ENCODE measurements around the gene FAM47E.

Gene FAM47E

DNA sequence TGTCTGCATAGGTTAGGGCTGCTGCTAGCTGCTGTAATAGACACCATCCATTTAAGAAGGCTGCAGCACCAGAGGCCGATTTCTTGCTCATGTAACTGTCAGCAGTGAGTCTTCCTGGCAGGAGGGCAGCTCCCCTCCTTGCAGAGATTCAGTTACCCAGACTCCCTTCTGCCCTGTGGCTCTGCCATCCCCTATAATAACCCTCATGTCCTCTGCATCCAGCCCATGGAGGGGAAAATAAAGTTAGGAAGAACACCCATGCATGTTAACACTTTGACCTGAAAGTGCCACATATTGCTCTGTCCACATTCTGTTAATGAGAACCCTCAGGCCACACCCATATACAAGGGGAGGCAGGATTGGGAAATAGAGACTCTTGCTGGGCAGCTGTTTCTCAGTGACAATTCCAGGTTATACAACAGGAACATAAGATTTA, 60.4 kb downstream of the FAM47E start:
- Histone ChIP-seq H3K27ac (ENCODE audit: low read length) (no peak overlapping the region), H3K9ac (ENCODE audit: low read depth, low read length) (no peak overlapping the region), H3K9me3 (ENCODE audit: insufficient read depth, low read length, severe bottlenecking) (no peaks in the 10 kb centered on the region), H3K4me3 (ENCODE audit: low read depth in 1 of 2, low read length in 2 of 2) (no peak overlapping the region), H3K79me2 (ENCODE audit: insufficient read depth, low read length) (no peaks in the 10 kb centered on the region), H4K20me1 (ENCODE audit: insufficient read depth, low read length) (no peaks in the 10 kb centered on the region), H3K36me3 (ENCODE audit: insufficient read depth, low read length) (no peaks in the 10 kb centered on the region), H3K27me3 (ENCODE audit: insufficient read depth, low read length, poor library complexity) (no peaks in the 10 kb centered on the region), H3K4me1 (ENCODE audit: insufficient read depth, low read length) (no peaks in the 10 kb centered on the region), H3K4me2 (ENCODE audit: insufficient read depth, low read length) (no peak overlapping the region), H2AFZ (ENCODE audit: low read depth, low read length) (no peak overlapping the region)
- DNase-seq (no peak), ATAC-seq (ENCODE audit: insufficient read depth, low read depth) (no peak)
- TF ChIP-seq EZH2 (IDR thresholded peaks at IDR 0.05; ENCODE audit: borderline replicate concordance, low read depth, low read length, severe bottlenecking) = no peak
- TF ChIP-seq, protein P1, sequence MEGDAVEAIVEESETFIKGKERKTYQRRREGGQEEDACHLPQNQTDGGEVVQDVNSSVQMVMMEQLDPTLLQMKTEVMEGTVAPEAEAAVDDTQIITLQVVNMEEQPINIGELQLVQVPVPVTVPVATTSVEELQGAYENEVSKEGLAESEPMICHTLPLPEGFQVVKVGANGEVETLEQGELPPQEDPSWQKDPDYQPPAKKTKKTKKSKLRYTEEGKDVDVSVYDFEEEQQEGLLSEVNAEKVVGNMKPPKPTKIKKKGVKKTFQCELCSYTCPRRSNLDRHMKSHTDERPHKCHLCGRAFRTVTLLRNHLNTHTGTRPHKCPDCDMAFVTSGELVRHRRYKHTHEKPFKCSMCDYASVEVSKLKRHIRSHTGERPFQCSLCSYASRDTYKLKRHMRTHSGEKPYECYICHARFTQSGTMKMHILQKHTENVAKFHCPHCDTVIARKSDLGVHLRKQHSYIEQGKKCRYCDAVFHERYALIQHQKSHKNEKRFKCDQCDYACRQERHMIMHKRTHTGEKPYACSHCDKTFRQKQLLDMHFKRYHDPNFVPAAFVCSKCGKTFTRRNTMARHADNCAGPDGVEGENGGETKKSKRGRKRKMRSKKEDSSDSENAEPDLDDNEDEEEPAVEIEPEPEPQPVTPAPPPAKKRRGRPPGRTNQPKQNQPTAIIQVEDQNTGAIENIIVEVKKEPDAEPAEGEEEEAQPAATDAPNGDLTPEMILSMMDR (IDR thresholded peaks at IDR 0.05; ENCODE audit: borderline replicate concordance, extremely low read depth, low read length, poor library complexity, severe bottlenecking) = no peak

DNA sequence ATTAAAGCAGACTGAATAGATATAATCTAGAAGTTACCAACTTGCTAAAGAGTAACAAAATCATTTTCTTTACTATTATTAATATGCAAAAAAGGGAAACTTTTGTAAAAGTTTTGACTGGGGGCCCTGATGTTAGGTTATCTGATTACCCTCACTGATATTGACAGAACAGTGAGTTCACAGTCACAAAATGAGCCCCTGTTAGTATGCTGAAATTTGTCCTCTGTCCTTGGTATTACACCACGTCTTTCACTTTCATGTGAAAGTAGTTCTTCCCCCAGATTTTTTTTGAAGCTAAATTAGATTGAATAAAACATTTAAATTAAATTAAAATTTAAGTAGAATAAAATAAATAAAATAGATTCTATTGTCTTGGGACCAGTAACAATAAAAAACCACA, 60.9 kb downstream of the FAM47E start:
- no peak overlapping the region for H3K27ac ChIP-seq (ENCODE audit: low read length)
- DNase-seq (no peak), ATAC-seq (ENCODE audit: insufficient read depth, low read depth) (no peak)
- H3K4me1 ChIP-seq (ENCODE audit: insufficient read depth, low read length) = no peaks in the 10 kb centered on the region
- H3K27me3 ChIP-seq (ENCODE audit: insufficient read depth, low read length, poor library complexity) = no peaks in the 10 kb centered on the region
- H3K36me3 ChIP-seq (ENCODE audit: insufficient read depth, low read length) = no peaks in the 10 kb centered on the region
- H3K79me2 ChIP-seq (ENCODE audit: insufficient read depth, low read length) = no peaks in the 10 kb centered on the region
- no peaks in the 10 kb centered on the region for H4K20me1 ChIP-seq (ENCODE audit: insufficient read depth, low read length)
- no peak overlapping the region for H3K4me3 ChIP-seq (ENCODE audit: low read depth in 1 of 2, low read length in 2 of 2)
- H3K4me2 ChIP-seq (ENCODE audit: insufficient read depth, low read length) = no peak overlapping the region
- no peak overlapping the region for H3K9ac ChIP-seq (ENCODE audit: low read depth, low read length)
- TF ChIP-seq, protein P1 (IDR thresholded peaks at IDR 0.05; ENCODE audit: borderline replicate concordance, extremely low read depth, low read length, poor library complexity, severe bottlenecking) = no peak
- no peak for TF ChIP-seq EZH2 (IDR thresholded peaks at IDR 0.05; ENCODE audit: borderline replicate concordance, low read depth, low read length, severe bottlenecking)
- H2AFZ ChIP-seq (ENCODE audit: low read depth, low read length) = no peak overlapping the region
- H3K9me3 ChIP-seq (ENCODE audit: insufficient read depth, low read length, severe bottlenecking) = no peaks in the 10 kb centered on the region

DNA sequence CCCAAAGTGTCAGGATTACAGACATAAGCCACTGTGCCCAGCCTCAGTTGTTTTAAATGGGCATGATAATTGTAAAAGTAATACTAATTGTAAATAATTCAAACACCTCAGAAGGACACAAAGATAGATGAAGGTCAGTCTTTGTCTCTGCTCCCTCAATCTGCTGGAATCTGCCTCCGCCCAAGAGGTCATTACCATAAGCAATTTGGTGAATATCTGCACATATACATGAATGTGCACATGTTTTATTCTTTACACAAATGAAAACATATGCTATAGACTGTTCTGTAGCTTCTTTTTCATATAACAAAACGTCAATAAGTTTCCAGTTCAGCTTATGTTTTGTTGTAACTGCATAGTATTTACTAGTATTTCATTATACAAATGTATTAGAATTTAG, 62.0 kb downstream of the FAM47E start:
- TF ChIP-seq EZH2 (IDR thresholded peaks at IDR 0.05; ENCODE audit: borderline replicate concordance, low read depth, low read length, severe bottlenecking) = no peak
- TF ChIP-seq, protein P1 (IDR thresholded peaks at IDR 0.05; ENCODE audit: borderline replicate concordance, extremely low read depth, low read length, poor library complexity, severe bottlenecking) = no peak
- no peak for ATAC-seq (ENCODE audit: insufficient read depth, low read depth)
- H3K9me3 ChIP-seq (ENCODE audit: insufficient read depth, low read length, severe bottlenecking) = no peaks in the 10 kb centered on the region
- no peaks in the 10 kb centered on the region for H3K4me1 ChIP-seq (ENCODE audit: insufficient read depth, low read length)
- no peak overlapping the region for H3K4me2 ChIP-seq (ENCODE audit: insufficient read depth, low read length)
- no peaks in the 10 kb centered on the region for H4K20me1 ChIP-seq (ENCODE audit: insufficient read depth, low read length)
- H3K79me2 ChIP-seq (ENCODE audit: insufficient read depth, low read length) = no peaks in the 10 kb centered on the region
- H3K9ac ChIP-seq (ENCODE audit: low read depth, low read length) = no peak overlapping the region
- DNase-seq = no peak
- no peak overlapping the region for H3K27ac ChIP-seq (ENCODE audit: low read length)
- no peak overlapping the region for H2AFZ ChIP-seq (ENCODE audit: low read depth, low read length)
- H3K4me3 ChIP-seq (ENCODE audit: low read depth in 1 of 2, low read length in 2 of 2) = no peak overlapping the region
- no peaks in the 10 kb centered on the region for H3K27me3 ChIP-seq (ENCODE audit: insufficient read depth, low read length, poor library complexity)
- no peaks in the 10 kb centered on the region for H3K36me3 ChIP-seq (ENCODE audit: insufficient read depth, low read length)

Data from DND-41 (cell line).